Measurements from ENCODE around the gene PA2G4.
"Not testable (repeated sequence)": the region's sequence is repeated elsewhere in the genome, so short reads cannot be mapped to it uniquely, and the experiment has no call there.

Gene PA2G4

DNA sequence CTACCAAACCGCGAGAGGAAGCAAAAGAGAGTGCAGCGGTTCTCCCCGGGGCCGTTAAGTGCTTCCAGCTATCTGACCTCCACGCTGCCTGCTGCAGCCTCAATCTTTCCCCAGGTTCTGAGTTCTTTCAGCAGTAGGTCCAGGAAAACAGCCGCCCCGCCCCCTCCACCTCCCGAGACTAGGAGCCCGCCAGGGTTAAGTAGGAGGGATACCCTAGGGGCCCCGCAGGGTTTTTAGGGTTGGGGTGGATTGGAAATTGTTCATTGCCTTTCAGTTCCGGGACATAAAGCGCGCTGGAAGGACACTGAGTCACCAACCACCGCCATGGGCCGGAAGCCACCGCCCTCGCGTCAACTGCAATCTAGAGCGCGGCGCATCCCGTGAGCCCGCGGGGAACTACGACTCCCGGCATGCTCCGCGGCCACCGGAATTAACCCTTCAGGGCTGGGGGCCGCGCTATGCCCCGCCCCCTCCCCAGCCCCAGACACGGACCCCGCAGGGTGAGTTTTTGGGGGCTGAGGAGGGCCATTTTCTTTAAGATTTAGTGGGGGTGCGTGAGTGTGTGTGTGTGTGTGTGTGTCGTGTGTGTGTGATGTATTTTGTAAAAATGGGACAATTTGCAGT is 47.9 kb downstream of the PA2G4 start, which contains the start of gene MYL6B:
TSS of gene MYL6B (plus strand) at position 456 of the 624 bp plus-strand sequence. CDS start 1,332 bp downstream, outside the sequence.
- peak; percentile 89 to 94 for DNase-seq (ENCODE audit: extremely low read depth in 1 of 2, low read depth in 1 of 2)

DNA sequence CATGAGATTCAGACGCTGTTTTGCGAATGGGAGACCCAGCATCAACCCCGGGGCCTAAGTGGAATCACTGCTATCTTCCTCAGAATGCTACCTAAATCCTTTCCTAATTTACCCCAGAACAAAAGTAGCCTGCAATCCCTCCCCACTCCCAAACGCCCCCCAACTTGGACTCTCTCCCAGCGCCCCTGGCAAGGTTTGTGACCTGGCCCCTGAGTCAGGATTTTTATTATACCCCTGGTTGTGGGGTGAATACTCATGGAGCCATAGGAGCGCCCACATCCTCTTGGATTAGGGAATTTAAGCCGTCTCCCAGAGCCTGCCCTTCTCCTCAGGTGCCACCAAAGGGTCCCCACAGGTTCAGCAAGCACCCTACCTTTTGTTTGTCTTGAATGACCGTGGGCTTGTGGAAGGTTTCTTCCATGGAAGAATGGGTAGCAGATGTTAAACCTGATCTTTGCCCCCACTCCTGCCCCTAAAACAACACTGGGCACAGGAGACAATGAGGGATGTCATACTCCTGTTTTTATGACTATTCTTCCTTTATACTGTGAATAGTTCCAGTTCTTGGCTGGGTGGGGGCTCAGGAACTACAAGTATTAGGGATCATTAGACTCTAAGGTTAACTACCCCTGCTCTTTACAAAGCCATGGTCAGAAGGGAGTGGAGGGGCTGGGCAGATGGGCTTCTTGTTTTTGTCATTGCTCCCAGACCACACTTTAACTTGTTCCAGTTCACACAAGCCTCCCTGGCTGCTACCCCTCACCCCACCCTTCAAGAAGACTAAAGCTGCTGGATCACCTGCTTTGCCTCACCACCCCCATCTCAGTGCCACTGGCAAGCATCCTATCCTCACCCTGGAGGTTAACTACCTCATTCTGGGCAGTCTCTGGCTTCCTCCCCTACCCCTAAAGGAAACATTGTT is 48.7 kb downstream of the PA2G4 start:
- DNase-seq (ENCODE audit: extremely low read depth in 1 of 2, low read depth in 1 of 2): no peak

DNA sequence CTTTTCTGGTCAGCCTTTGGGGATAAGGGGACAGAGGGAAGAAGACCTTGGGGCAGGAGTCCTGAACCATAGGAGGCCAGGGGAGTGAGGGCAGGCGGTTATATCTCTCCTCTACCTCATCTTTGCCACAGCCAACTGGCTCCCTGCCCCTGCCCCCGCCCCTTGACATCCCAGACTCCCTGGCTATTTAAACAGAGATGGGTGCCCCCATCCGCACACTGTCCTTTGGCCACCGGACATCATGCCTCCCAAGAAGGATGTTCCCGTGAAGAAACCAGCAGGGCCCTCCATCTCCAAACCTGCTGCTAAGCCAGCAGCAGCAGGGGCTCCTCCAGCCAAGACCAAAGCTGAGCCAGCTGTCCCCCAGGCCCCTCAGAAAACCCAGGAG is 49.3 kb downstream of the PA2G4 start:
- no peak for DNase-seq (ENCODE audit: extremely low read depth in 1 of 2, low read depth in 1 of 2)

DNA sequence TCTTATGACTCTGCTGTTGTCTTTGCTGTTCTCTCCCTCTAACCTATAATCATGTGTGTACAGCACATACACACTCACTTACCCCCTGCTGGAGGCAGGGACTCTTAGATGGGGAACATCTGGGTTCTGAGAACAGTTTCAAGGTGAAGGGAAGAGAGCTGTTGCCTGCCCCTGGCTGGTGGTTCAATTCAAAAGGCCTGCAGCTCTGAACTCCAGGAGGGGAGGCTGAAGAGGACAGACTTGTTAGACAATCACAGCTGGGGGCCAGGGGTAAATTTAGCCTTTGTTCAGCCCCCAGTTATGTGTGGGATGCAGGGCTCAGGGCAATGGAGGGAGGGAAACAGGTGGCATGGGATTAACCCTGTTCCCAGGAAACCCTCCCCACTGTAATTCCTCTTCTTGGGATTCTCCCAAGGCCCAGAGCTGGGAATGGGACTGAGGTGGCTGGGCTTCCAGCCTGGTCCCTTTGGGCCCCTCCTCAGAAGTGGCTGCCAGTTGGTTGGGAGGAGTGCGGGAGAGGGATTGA is 50.0 kb downstream of the PA2G4 start:
- DNase-seq (ENCODE audit: extremely low read depth in 1 of 2, low read depth in 1 of 2): no peak

DNA sequence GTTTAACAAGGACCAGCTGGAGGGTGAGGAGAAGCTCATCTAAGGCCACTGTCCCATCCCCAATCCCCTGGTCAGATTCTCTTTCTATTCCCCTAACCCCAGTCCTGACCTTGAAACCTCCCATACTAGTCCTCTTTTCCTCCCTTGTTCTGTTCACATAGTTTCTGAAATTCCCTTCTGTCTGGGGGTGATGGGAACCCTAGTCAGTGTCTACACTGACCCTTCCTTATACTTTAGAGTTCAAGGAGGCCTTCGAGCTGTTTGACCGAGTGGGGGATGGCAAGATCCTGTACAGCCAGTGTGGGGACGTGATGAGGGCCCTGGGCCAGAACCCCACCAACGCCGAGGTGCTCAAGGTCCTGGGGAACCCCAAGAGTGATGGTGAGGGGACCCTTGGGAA is 50.5 kb downstream of the PA2G4 start:
- DNase-seq (ENCODE audit: extremely low read depth in 1 of 2, low read depth in 1 of 2): no peak

DNA sequence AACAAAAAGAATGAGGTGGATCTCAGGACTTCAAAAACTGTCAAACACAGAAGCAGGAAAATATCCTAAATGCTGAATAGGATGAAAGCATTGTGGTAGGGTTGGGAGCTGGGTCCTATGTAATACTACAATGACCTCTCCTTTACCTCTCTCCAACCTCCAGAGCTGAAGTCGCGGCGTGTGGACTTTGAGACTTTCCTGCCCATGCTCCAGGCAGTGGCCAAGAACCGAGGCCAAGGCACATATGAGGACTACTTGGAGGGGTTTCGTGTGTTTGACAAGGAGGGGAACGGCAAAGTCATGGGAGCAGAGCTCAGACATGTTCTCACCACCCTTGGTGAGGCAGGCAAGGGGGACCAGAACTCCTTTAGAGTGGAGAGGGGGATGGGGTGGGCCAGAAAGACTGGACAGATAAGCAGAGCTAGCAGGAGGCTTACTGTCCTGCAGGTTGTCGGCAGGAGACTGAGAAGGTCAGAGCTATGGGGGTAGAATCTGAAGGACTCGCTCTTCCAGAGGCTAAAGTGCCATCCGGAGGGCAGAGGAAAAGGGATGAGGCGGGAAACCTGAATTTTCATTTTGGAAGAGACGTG is 51.0 kb downstream of the PA2G4 start:
- DNase-seq (ENCODE audit: extremely low read depth in 1 of 2, low read depth in 1 of 2): no peak

DNA sequence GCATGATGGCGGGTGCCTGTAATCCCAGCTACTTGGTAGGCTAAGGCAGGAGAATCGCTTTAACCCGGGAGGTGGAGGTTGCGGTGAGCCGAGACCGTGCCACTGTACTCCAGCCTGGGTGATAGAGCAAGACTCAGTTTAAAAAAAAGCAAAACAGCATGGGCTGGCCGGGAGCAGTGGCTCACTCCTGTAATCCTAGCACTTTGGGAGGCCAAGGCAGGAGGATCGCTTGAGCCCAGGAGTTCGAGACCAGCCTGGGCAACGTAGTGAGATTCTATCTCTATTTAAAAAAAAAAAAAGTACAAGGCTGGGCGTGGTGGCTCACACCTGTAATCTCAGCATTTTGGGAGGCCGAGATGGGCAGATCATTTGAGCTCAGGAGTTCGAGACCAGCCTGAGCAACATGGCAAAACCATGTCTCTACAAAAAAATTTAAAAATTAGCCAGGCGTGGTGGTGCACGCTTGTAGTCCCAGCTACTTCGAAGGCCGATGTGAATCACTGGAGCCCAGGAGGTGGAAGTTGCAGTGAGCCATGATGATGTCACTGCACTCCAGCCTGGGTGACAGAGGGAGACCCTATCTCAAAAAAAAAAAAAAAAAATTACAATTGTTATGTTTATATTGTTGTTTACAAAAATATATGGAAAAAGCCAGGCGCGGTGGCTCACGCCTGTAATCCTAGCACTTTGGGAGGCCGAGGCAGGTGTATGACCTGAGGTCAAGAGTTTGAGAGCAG is 52.3 kb downstream of the PA2G4 start:
- DNase-seq (ENCODE audit: extremely low read depth in 1 of 2, low read depth in 1 of 2): not testable (repeated sequence)

DNA sequence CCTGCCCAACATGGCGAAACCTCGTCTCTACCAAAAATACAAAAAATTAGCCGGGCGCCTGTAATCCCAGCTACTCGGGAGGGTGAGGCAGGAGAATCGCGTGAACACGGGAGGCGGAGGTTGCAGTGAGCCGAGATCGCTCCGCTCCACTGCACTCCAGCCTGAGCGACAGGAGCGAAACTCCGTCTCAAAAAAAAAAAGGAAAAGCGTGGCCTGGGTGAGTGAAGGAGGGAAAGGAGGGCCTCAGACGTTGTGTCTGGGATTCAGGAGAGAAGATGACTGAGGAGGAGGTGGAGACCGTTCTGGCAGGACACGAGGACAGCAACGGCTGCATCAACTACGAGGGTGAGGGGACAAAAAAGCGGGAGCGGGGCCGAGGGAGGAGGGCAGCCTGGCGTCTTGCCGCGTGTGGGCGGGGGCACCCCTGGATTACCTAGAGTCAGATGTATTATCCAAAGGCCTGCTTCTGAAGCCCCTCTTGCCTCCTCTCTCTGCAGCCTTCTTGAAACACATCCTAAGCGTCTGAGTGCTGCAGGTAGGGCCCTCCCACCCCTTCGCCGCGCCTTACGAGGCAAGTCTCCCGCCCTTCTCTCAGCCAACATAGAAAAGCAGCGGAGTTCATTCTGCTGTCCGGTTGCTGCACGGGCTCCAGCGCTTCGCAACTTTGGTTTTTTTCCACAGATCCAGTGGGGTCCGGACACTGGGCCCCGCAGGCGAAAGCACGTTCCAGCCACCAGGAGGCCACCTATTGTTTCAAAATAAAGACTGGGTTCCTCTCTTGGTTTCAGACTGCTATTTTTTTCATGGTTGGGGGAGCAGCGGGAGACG is 53.1 kb downstream of the PA2G4 start:
- DNase-seq (ENCODE audit: extremely low read depth in 1 of 2, low read depth in 1 of 2): peak in 1 of 2 donors; percentile 47

DNA sequence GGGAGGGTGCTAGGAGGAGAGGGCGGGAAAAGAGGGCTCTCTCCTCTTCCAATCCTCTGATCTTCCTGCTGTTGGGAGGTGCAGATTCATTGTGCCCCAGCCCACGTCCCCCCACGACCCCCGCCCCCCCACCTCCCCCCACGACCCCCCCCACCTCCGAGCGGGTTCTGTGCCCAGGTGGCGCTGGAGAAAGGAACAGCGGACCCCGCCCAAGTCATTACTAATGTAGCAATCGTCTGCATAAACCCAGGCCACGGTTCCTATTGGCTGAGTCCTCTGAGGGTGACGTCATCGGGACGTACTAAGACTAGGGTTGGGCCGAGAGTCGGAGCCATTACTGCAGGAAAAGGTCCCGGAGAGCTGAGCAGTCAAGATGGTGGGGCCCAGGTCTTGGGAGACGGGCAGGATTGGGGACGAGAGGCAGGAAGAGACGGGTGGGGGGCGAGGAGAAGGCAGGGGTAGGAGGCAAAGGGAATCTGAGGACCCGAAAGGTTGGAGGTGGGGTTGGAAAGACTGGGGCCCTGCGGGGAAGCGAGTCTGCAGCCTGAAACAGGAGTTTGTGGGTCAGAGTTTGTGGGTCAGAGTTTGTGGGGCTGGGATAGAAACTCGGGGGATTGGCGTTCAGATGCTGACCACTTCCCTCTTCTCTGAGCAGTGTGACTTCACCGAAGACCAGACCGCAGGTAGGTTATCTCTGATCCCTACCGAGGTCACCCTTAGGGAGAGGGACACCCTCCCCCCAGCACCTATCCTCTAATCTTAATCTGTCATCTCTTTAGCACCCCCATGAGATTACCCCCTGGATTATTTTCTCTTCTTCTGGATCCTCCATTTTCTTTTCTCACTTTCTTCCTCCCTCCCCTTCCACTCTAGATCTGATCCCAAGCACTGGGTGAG is 53.9 kb downstream of the PA2G4 start, which contains the start of gene MYL6:
TSS of gene MYL6 (plus strand) at position 331 of the 897 bp plus-strand sequence. CDS start at position 374, 43 bp downstream.
- peak; percentile 76 to 93 for DNase-seq (ENCODE audit: extremely low read depth in 1 of 2, low read depth in 1 of 2)

DNA sequence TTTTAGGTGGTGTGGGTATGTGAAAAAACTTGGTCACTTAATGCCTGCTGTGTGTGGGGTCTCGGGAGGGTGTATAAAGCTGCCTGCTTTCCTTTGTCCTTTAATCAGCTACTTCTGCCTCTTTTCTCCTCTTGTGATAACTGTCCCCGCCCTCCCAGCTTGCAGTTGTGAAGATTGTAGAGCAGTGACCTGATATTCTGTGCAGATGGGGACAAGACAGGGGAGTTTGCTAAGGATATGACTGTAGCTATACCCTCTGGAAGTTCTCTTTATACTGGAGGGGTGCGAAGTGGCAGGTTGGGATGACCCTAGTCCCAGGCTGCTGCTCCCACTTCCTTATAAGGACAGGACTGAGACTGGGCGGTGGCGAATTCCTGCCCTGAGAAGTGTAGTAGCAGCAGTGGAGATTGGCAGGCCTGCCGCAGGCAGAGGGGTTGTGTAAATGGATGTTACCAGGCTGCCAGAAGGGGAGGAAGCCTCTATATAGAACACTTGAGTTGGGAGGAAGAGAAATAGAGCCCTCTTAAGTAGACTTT is 54.6 kb downstream of the PA2G4 start:
- no peak for DNase-seq (ENCODE audit: extremely low read depth in 1 of 2, low read depth in 1 of 2)

DNA sequence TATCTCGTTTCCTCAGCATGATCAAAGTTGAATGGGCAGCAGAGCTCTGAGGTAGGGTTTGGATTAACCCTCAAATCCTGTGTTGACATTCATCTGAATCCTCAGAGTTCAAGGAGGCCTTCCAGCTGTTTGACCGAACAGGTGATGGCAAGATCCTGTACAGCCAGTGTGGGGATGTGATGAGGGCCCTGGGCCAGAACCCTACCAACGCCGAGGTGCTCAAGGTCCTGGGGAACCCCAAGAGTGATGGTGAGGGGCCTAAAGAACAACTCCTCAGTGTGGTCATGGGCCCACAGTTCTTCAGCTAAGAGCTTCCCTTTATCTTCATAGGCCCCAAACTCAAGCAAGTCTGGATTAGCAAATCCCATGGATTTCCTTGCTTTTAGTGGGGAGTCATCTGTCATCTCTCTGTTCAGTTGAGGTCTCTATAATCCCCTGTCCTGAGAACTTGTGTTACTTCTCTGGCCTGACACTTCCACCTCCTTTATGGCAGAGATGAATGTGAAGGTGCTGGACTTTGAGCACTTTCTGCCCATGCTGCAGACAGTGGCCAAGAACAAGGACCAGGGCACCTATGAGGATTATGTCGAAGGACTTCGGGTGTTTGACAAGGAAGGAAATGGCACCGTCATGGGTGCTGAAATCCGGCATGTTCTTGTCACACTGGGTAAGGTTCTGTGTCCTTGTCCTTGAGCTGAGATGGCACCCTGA is 55.3 kb downstream of the PA2G4 start:
- DNase-seq (ENCODE audit: extremely low read depth in 1 of 2, low read depth in 1 of 2): no peak

DNA sequence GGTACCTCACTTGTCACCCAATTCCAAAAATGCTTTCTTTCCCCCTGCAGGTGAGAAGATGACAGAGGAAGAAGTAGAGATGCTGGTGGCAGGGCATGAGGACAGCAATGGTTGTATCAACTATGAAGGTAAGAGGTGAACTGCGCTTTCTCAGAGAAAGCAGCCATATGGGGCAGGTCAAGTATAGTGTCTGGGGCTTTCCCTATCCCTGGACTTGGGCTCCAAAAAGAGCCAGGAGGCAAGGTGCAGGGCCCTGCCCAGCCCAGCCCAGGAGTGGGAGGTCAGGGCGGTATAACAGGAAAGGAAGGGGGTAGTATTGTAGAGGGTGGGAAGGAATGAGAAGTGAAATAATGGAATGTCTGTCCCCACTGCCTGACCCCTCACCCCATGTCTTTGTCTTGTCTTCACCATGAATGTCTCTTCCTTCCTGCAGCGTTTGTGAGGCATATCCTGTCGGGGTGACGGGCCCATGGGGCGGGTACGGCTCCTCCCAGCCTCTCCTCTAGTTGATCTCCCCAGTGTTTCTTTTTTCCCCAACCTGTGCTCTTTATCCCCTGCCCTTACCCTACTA is 55.9 kb downstream of the PA2G4 start:
- DNase-seq (ENCODE audit: extremely low read depth in 1 of 2, low read depth in 1 of 2): peak in 1 of 2 donors; percentile 44

DNA sequence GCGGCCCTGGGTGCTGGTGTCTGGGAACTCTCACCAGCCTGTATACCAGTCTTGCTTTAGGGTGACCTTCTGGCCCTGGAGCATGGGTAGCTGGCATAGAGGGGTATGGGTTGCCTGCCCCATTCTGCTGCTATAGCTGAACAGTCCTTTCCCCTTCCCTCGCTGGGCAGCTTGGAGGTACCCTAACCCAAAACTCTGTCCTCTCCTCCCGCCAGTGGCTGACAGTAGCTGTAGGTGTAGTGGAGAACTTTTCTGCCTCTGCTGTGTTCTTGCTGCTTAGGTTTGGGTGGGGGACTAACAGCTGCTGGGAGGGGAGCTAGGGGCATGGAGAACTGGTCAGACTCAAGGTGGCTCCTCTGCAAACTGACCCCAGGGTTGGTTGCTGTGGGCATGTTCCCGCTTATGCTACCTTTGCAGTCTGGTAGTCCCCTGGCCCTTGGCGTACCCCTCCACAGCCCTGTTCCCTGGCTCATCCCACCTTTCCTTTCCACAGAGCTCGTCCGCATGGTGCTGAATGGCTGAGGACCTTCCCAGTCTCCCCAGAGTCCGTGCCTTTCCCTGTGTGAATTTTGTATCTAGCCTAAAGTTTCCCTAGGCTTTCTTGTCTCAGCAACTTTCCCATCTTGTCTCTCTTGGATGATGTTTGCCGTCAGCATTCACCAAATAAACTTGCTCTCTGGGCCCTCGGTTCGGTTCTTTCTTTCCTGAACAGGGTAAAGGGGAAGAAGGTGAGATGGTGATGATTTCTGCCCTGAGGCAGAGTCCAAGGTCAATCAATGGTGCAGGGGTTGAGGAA is 56.7 kb downstream of the PA2G4 start:
- DNase-seq (ENCODE audit: extremely low read depth in 1 of 2, low read depth in 1 of 2): no peak

DNA sequence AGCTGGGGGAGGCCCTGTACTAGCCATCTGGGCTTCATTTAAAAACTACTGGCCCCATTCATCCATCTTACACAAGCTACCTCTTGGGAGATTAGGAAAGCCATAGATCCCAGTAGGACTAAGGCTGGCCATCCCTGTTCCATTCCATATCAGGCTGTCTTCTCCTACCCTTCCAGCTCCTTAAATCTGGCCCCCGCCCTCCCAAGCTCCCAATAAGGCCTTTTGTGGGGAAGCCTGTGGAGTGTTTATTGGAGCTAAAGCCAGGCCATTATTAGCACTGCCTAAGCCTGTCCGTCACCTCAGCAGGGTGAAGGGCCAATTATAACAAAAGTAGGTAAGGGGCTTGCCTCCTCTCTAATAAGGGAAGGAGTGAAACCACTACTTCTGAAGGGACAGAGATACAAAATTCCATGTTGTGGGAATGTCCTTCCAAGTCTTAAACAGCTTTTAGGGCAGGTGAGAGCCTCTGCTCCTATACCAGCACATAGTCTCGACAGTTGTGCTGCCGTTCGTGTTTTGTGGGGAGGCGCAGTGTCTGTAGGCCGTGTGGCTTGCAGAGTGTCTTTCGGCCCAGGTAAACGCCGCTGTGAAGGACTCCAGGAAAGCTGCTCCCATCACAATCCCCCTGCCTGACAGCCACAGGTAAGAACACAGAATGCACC is 57.5 kb downstream of the PA2G4 start:
- no peak for DNase-seq (ENCODE audit: extremely low read depth in 1 of 2, low read depth in 1 of 2)

DNA sequence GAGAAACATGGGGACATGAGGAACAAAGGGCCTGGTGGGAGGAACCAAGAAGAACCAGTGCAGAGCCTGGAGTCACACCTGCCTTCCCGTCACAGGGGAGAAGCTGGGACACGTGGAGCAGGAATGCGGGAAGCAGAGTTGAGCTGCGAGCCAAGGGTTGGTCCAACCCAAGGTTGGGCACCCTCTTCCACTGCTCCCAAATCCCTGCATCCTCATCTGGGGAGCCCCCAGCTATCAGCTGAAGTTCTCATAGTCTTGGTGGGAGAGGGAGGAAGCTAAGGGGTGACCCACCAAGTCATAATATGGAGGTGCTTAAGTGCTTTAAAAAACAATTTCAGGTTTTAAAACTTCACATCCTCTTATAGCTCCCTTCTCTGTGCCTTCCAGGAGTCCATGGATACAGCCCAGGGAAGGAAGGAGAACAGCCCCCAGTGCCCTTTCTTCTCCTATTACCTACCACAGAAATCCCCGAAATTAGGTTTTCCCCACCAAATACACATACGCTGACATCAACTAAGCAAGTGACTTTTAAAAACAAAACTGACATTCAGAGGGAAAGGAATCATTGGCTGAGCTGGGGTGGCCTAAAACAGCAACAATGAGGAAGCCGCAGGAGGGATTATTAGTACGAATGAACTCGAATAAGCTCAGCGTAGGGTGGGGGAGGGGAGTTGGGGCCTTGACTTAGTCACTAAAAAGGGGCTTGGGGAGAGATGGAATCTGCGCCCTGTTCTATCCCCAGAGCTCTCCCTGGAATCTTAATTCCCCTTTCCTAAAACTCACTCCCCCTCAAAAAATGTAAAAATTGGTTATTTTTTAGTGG is 58.3 kb downstream of the PA2G4 start:
- no peak for DNase-seq (ENCODE audit: extremely low read depth in 1 of 2, low read depth in 1 of 2)

All from stimulated activated CD8-positive, alpha-beta memory T cell treated with anti-CD3 and anti-CD28 coated beads, Interleukin-7, amount 100 ng/mL, for 48 hours (primary cell).